Mesendoderm (in vitro differentiated cells): ENCODE measurements around the gene MYL6. TPM values are rescaled to one million over a fixed set of nuclear protein-coding genes. Genes with fewer than 3 reads are reported as not detected.

ENCODE experiments used
- DNase-seq: peaks from one replicate; pipeline ENCODE4 v3.0.0; 2013
- H2AK5ac ChIP-seq: 2 replicates; pipeline ENCODE4 v1.6.1; 2013; ENCODE audit warnings: low read length, inconsistent platforms
- H2BK120ac ChIP-seq: 2 replicates; pipeline ENCODE4 v1.6.1; 2013; ENCODE audit warnings: low read depth, mild to moderate bottlenecking, low read length, moderate library complexity, mixed read lengths
- H2BK15ac ChIP-seq: replicated peaks from 2 replicates; pipeline ENCODE4 v1.6.1; 2013; ENCODE audit warnings: low read depth, mild to moderate bottlenecking, moderate library complexity
- H2BK5ac ChIP-seq: 2 replicates; pipeline ENCODE4 v1.6.1; 2013; ENCODE audit warnings: low read length, inconsistent platforms
- H3K18ac ChIP-seq: 2 replicates; pipeline ENCODE4 v1.6.1; 2013; ENCODE audit warnings: mild to moderate bottlenecking, low read length, mixed read lengths
- H3K23ac ChIP-seq: one replicate; pipeline ENCODE4 v1.6.1; 2013; ENCODE audit warnings: low read length
- H3K27ac ChIP-seq: 2 replicates; pipeline ENCODE4 v1.5.1; 2013; ENCODE audit warnings: low read depth, mild to moderate bottlenecking, inconsistent platforms, low read length, moderate library complexity
- H3K27me3 ChIP-seq: 2 replicates; pipeline ENCODE4 v1.6.1; 2013; ENCODE audit warnings: low read length, control low read depth, mild to moderate bottlenecking, inconsistent platforms; ENCODE audit not compliant: insufficient read depth, poor library complexity
- H3K36me3 ChIP-seq: 2 replicates; pipeline ENCODE4 v1.6.1; 2013; ENCODE audit warnings: low read length, inconsistent platforms; ENCODE audit not compliant: control insufficient read depth, insufficient read depth
- H3K4ac ChIP-seq: one replicate; pipeline ENCODE4 v1.6.1; 2013; ENCODE audit warnings: low read depth, mild to moderate bottlenecking, low read length, moderate library complexity
- H3K4me1 ChIP-seq: 2 replicates; pipeline ENCODE4 v1.6.1; 2013; ENCODE audit warnings: low read depth, low read length, inconsistent platforms; ENCODE audit not compliant: control insufficient read depth
- H3K4me2 ChIP-seq: 2 replicates; pipeline ENCODE4 v1.6.1; 2013; ENCODE audit warnings: low read length
- H3K4me3 ChIP-seq: 2 replicates; pipeline ENCODE4 v1.5.1; 2013; ENCODE audit warnings: mild to moderate bottlenecking, low read length
- H3K56ac ChIP-seq: one replicate; pipeline ENCODE4 v1.6.1; 2013; ENCODE audit warnings: low read length
- H3K79me1 ChIP-seq: 2 replicates; pipeline ENCODE4 v1.6.1; 2013; ENCODE audit warnings: low read length, inconsistent platforms
- H3K79me2 ChIP-seq: 2 replicates; pipeline ENCODE4 v1.6.1; 2013; ENCODE audit warnings: mild to moderate bottlenecking, low read length; ENCODE audit not compliant: control insufficient read depth, insufficient read depth
- H3K9ac ChIP-seq: 2 replicates; pipeline ENCODE4 v1.6.1; 2013; ENCODE audit warnings: low read length, inconsistent platforms
- H4K5ac ChIP-seq: one replicate; pipeline ENCODE4 v1.6.1; 2013; ENCODE audit warnings: low read length
- H4K8ac ChIP-seq: one replicate; pipeline ENCODE4 v1.6.1; 2013; ENCODE audit warnings: low read depth, mild to moderate bottlenecking, control low read depth, low read length, moderate library complexity
- WGBS: extraction: QIAGEN DNeasy Blood & Tissue Kit; methylation state at CpG from one replicate; pipeline ENCODE4 v1.1.7; 2013; ENCODE audit warnings: low lambda C conversion rate, missing lambda C conversion rate; ENCODE audit not compliant: insufficient coverage; ENCODE audit errors: extremely low coverage; 5-methylcytosine and 5-hydroxymethylcytosine counted together
- polyA plus RNA-seq, 2 experiments: library from polyadenylated mRNA; stranded (reverse); fragments of 200-250 nt; gene quantifications; one replicate each; pipeline ENCODE4 v1.2.3, GENCODE V29; 2013

MYL6 gene
- polyA plus RNA-seq (2013, experiment 1 of 2), result 1,964 TPM
- polyA plus RNA-seq (2013, experiment 2 of 2), result 1,941 TPM

DNA sequence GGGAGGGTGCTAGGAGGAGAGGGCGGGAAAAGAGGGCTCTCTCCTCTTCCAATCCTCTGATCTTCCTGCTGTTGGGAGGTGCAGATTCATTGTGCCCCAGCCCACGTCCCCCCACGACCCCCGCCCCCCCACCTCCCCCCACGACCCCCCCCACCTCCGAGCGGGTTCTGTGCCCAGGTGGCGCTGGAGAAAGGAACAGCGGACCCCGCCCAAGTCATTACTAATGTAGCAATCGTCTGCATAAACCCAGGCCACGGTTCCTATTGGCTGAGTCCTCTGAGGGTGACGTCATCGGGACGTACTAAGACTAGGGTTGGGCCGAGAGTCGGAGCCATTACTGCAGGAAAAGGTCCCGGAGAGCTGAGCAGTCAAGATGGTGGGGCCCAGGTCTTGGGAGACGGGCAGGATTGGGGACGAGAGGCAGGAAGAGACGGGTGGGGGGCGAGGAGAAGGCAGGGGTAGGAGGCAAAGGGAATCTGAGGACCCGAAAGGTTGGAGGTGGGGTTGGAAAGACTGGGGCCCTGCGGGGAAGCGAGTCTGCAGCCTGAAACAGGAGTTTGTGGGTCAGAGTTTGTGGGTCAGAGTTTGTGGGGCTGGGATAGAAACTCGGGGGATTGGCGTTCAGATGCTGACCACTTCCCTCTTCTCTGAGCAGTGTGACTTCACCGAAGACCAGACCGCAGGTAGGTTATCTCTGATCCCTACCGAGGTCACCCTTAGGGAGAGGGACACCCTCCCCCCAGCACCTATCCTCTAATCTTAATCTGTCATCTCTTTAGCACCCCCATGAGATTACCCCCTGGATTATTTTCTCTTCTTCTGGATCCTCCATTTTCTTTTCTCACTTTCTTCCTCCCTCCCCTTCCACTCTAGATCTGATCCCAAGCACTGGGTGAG lies at the start of gene MYL6:
Gene MYL6, plus strand, starts transcription at position 331 of the 897 bp plus-strand sequence. Its CDS starts 43 bp downstream, at position 374.
- H3K79me2 ChIP-seq, result peaks cover 30% of the 10 kb centered on the region
- peaks cover 12% of the 10 kb centered on the region for H3K79me1 ChIP-seq
- peak within 1 kb of the TSS; percentile 51 for H4K5ac ChIP-seq
- H2BK120ac ChIP-seq, result no peak within 1 kb of the TSS
- peak; percentile 99 for DNase-seq
- H3K56ac ChIP-seq, result peak within 1 kb of the TSS; percentile 100
- peaks cover 19% of the 10 kb centered on the region for H3K4me1 ChIP-seq
- H3K4me3 ChIP-seq, result peak within 1 kb of the TSS; percentile 99
- peaks cover 14% of the 10 kb centered on the region for H3K36me3 ChIP-seq
- H3K27me3 ChIP-seq, result no peaks in the 10 kb centered on the region
- peak within 1 kb of the TSS; percentile 95 for H2BK5ac ChIP-seq
- peak within 1 kb of the TSS; percentile 100 for H3K9ac ChIP-seq
- peak within 1 kb of the TSS; percentile 99 for H3K4ac ChIP-seq
- peak within 1 kb of the TSS; percentile 95 for H3K4me2 ChIP-seq
- WGBS, result no CpG with 5 or more reads among the region's 30 CpGs
- H4K8ac ChIP-seq, result no peak within 1 kb of the TSS
- peak within 1 kb of the TSS; percentile 92 for H2AK5ac ChIP-seq
- H3K23ac ChIP-seq, result peak within 1 kb of the TSS; percentile 97
- peak within 1 kb of the TSS; percentile 83 for H3K27ac ChIP-seq
- H3K18ac ChIP-seq, result peak within 1 kb of the TSS; percentile 85
- no peak within 1 kb of the TSS for H2BK15ac ChIP-seq

DNA sequence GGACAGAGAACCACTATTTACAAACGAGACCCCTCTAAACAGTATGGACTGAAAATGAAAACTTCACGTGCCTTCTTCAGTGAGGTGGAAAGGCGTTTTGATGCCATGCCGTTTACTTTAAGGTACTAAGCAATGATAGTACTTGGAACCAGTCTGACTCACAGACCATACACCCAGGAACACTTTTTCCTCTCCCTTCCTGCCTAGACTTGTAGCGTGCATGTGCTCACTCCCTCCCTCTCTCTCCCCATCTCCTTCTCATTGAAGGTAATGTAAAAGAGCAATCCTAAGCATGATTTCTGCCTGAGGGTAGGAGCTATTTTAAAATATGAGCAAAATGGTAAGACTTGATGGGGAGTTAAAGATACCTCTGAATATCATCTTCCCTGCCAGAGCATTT lies 47.6 kb upstream of the MYL6 start:
- no peak overlapping the region for H2AK5ac ChIP-seq
- no peaks in the 10 kb centered on the region for H3K27me3 ChIP-seq
- H3K9ac ChIP-seq, result no peak overlapping the region
- peaks cover 5% of the 10 kb centered on the region for H3K4me1 ChIP-seq
- DNase-seq, result no peak
- H3K18ac ChIP-seq, result no peak overlapping the region
- no peak overlapping the region for H3K4ac ChIP-seq
- no peak overlapping the region for H3K27ac ChIP-seq
- no peak overlapping the region for H4K8ac ChIP-seq
- H3K23ac ChIP-seq, result no peak overlapping the region
- H3K4me3 ChIP-seq, result no peak overlapping the region
- H3K79me2 ChIP-seq, result peaks cover 18% of the 10 kb centered on the region
- H2BK15ac ChIP-seq, result no peak overlapping the region
- H2BK120ac ChIP-seq, result no peak overlapping the region
- no peak overlapping the region for H2BK5ac ChIP-seq
- peaks cover 2% of the 10 kb centered on the region for H3K79me1 ChIP-seq
- H3K4me2 ChIP-seq, result no peak overlapping the region
- H4K5ac ChIP-seq, result no peak overlapping the region
- no CpG with 5 or more reads among the region's 5 CpGs for WGBS
- no peak overlapping the region for H3K56ac ChIP-seq
- peaks cover 22% of the 10 kb centered on the region for H3K36me3 ChIP-seq

DNA sequence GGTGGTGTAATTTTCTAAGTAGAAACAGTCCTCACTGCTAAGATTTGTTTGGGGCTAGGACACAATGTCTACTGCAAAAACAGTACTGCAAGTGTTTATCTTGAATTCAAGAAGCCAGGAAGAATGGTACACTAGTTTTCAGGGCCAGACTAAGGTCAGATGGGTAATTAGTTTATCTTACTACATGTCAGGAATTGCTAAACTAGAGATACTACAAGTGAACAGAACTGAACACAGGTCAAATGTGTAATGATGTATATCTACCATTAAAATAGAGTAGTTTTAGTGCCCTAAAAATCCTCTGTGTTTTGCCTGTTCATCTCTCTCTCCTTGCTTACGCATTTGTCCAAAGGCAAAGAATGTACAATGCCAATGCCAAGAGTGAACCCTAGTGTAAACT lies 44.1 kb upstream of the MYL6 start:
- Histone ChIP-seq H3K18ac (no peak overlapping the region), H2BK120ac (no peak overlapping the region), H3K4me2 (no peak overlapping the region), H3K4me3 (no peak overlapping the region), H2AK5ac (no peak overlapping the region), H3K23ac (no peak overlapping the region), H3K79me1 (no peaks in the 10 kb centered on the region), H3K4ac (no peak overlapping the region), H3K79me2 (peaks cover 11% of the 10 kb centered on the region), H3K4me1 (peaks cover 6% of the 10 kb centered on the region), H3K27ac (no peak overlapping the region), H4K8ac (no peak overlapping the region), H2BK15ac (no peak overlapping the region), H3K27me3 (no peaks in the 10 kb centered on the region), H3K56ac (no peak overlapping the region), H3K9ac (no peak overlapping the region), H3K36me3 (peaks cover 19% of the 10 kb centered on the region), H2BK5ac (no peak overlapping the region), H4K5ac (no peak overlapping the region)
- no peak for DNase-seq
- no CpG with 5 or more reads among the region's 1 CpG for WGBS

DNA sequence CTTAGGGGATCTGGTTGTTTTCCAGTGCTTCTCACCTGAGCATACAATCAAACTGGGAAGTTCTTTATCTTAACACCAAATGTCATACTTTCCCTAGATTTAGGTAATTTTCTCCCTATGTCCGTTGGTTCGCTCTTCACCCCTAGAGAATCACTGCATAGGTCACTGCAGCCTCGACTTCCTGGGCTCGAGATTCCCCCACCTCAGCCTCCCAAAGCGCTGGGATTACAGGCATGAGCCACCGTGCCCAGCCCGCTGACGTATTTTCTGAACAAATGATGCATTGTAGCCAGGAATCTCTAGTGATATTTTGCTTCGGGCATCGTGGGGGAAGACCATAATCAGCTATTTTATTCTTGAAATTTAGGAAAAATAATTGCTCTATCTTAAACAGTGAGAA lies 42.8 kb upstream of the MYL6 start:
- WGBS, result no CpG with 5 or more reads among the region's 10 CpGs
- H3K4me1 ChIP-seq, result peaks cover 7% of the 10 kb centered on the region

DNA sequence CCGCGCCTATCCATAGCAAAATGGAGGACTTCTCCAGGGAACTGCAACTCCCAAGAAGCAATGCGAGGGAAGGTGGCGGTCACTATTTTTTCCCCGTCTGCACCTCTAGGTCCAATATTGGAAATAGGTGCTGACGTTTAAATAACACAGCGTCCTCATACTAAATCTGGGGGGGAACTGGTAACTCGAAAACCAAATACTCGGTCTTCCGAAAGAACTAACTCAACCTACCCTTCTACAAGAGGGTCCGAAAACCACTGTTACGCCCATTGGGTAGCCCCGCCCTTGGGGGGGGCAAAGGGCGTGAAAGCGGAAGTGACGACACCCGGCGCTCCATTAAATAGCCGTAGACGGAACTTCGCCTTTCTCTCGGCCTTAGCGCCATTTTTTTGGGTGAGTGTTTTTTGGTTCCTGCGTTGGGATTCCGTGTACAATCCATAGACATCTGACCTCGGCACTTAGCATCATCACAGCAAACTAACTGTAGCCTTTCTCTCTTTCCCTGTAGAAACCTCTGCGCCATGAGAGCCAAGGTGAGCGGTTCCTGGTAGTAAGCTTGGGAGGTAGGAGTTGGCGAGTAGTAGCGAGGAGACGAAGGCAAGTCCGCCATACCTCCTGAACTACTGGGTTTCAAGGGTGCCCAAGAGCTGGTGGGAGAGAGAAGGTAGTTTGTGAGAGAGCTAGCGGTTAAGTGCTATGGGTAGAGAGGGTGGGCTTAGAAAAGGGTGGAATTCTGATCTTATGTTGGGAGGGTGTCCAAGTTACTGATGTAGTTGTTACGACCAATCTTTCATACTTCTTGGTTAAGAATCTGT lies 41.7 kb upstream of the MYL6 start, which contains the start of gene RPL41:
Gene RPL41, plus strand, starts transcription at position 367 of the 815 bp plus-strand sequence.
- Histone ChIP-seq H3K27ac (peak within 1 kb of the TSS; percentile 46), H3K4me3 (peak within 1 kb of the TSS; percentile 88), H3K56ac (peak within 1 kb of the TSS; percentile 98), H3K27me3 (no peaks in the 10 kb centered on the region), H2BK15ac (no peak within 1 kb of the TSS), H3K4ac (peak within 1 kb of the TSS; percentile 57), H3K79me2 (peaks cover 11% of the 10 kb centered on the region), H3K79me1 (no peaks in the 10 kb centered on the region), H2BK5ac (peak within 1 kb of the TSS; percentile 91), H3K36me3 (peaks cover 8% of the 10 kb centered on the region), H3K18ac (peak within 1 kb of the TSS; percentile 84), H2AK5ac (no peak within 1 kb of the TSS), H2BK120ac (no peak within 1 kb of the TSS), H3K9ac (peak within 1 kb of the TSS; percentile 98), H4K8ac (no peak within 1 kb of the TSS), H3K23ac (peak within 1 kb of the TSS; percentile 15), H4K5ac (peak within 1 kb of the TSS; percentile 93), H3K4me1 (peaks cover 7% of the 10 kb centered on the region), H3K4me2 (peak within 1 kb of the TSS; percentile 68)
- no CpG with 5 or more reads among the region's 34 CpGs for WGBS
- peak; percentile 97 for DNase-seq

More for the DNA sequence above, 42.8 kb upstream of the MYL6 start:
- H4K5ac ChIP-seq, result no peak overlapping the region
- no peak overlapping the region for H2BK5ac ChIP-seq
- no peaks in the 10 kb centered on the region for H3K79me1 ChIP-seq
- peaks cover 11% of the 10 kb centered on the region for H3K79me2 ChIP-seq
- peak overlapping the region; percentile 20 for H3K4me2 ChIP-seq
- H3K23ac ChIP-seq, result no peak overlapping the region
- peak overlapping the region; percentile 64 for H3K9ac ChIP-seq
- H2BK120ac ChIP-seq, result no peak overlapping the region
- peak; percentile 51 for DNase-seq
- H3K4ac ChIP-seq, result no peak overlapping the region
- peak overlapping the region; percentile 89 for H3K56ac ChIP-seq
- no peak overlapping the region for H3K27ac ChIP-seq
- H4K8ac ChIP-seq, result no peak overlapping the region
- peaks cover 16% of the 10 kb centered on the region for H3K36me3 ChIP-seq
- no peak overlapping the region for H2BK15ac ChIP-seq
- H2AK5ac ChIP-seq, result no peak overlapping the region
- H3K4me3 ChIP-seq, result no peak overlapping the region
- H3K27me3 ChIP-seq, result no peaks in the 10 kb centered on the region
- peak overlapping the region; percentile 84 for H3K18ac ChIP-seq
